Psoas muscle (tissue), 8 donors: Measurements from ENCODE around the gene CNN2. TPM values are rescaled to one million over a fixed set of nuclear protein-coding genes. Genes with fewer than 3 reads are reported as not detected.
A peak's percentile ranks its signal among the peaks of the same experiment; 100 is the strongest.

ENCODE experiments used
- ATAC-seq, 4 donors: fragments of 200-7000 bp; cut with Tn5 transposase; one replicate each; pipeline ENCODE4 v1.9.1; 2020; ENCODE audit warnings: moderate library complexity in 3 of 4, mild to moderate bottlenecking in 2 of 4
- DNase-seq, 2 donors: peaks; one replicate each; pipeline ENCODE4 v3.0.0-alpha.2; 2020
- H3K27ac ChIP-seq: fragments of 200-600 bp; one replicate; pipeline ENCODE4 v1.8.0; 2022
- H3K27me3 ChIP-seq, 3 donors: fragments of 200-600 bp in 1 of 3; one replicate each; pipeline versions ENCODE4 v1.6.1 to v1.8.0; 2013 to 2022; ENCODE audit warnings: low read length in 2 of 3, mild to moderate bottlenecking in 2 of 3, moderate library complexity in 1 of 3; ENCODE audit not compliant: insufficient read depth in 3 of 3
- H3K36me3 ChIP-seq, 2 donors: fragments of 200-600 bp in 1 of 2; one replicate each; pipeline versions ENCODE4 v1.6.1 to v1.8.0; 2013 to 2022; ENCODE audit warnings: low read depth in 1 of 2, mild to moderate bottlenecking in 1 of 2, moderate library complexity in 1 of 2; ENCODE audit not compliant: insufficient read depth in 1 of 2
- H3K4me1 ChIP-seq: fragments of 200-600 bp; one replicate; pipeline ENCODE4 v1.8.0; 2022
- H3K4me3 ChIP-seq: fragments of 200-600 bp; one replicate; pipeline ENCODE4 v1.8.0; 2022; ENCODE audit warnings: mild to moderate bottlenecking
- H3K9me3 ChIP-seq: fragments of 200-600 bp; one replicate; pipeline ENCODE4 v1.8.0; 2022
- CTCF ChIP-seq: fragments of 200-600 bp; IDR thresholded peaks from one replicate; pipeline ENCODE4 v1.8.0; 2022; ENCODE audit warnings: antibody characterized with exemption
- WGBS, 3 donors: extraction: QIAGEN DNeasy Blood & Tissue Kit; methylation state at CpG; one replicate each; pipeline versions ENCODE4 v1.1.6 to v1.1.7; 2013; 5-methylcytosine and 5-hydroxymethylcytosine counted together
- intact Hi-C, 2 donors: fragments of 100-400 bp; cut with DNase I; formaldehyde crosslinking; loops; one replicate each; pipeline versions ENCODE4 v1.11.0 to v1.14.2; 2022
- polyA plus RNA-seq, 3 donors: library from polyadenylated mRNA; stranded (reverse); fragments of 200-250 nt; gene quantifications; one replicate each; pipeline ENCODE4 v1.2.3, GENCODE V29; 2013
- total RNA-seq, 4 donors: library from RNA; stranded (reverse); fragmentation: NEBNext Ultra II Directional in 2 of 4; extraction: Animal tissue kit (Norgen Biotek cat#: 25700) in 2 of 4; gene quantifications; one replicate each; pipeline versions ENCODE4 v1.2.1 to v1.2.4, GENCODE V29; 2021 to 2023
- donor health status: healthy with polysubstance abuse.
- donor health status: DM: no; HTN: no; CAD: no; lungs with moderate emphysema.
- donor health status: Bipolar disorder and iron deficiency.
- donor health status: healthy.
- donor health status: DM: yes; HTN: yes; CAD: no.
- donor health status: DM: no; HTN: no; CAD: no.
- donor health status: DM: no; HTN: no; CAD: no.
- donor health status: DM: yes; HTN: yes; CAD: no.

CNN2 gene
- total and polyA plus RNA-seq, 7 donors = 1.7 to 9.5 (median 6.3) TPM

- Histone ChIP-seq H3K36me3 (peaks cover 3 to 28% of the 10 kb centered on the region in 2 donors), H3K9me3 (no peaks in the 10 kb centered on the region), H3K4me1 (no peaks in the 10 kb centered on the region), H3K4me3 (no peak overlapping the region), H3K27ac (no peak overlapping the region), H3K27me3 (peaks cover 0 to 5% (median 0%) of the 10 kb centered on the region in 3 donors)
- no peak for TF ChIP-seq CTCF
- ATAC-seq = no peak
- intact Hi-C loops = no loop called here
- no peak for DNase-seq
- 56 to 75% (median 61%) methylated on average over 8 of the region's 8 CpGs for WGBS, 3 donors
Measured at GRCh38 chr19:1085053-1085658, 58.7 kb downstream of the CNN2 start.

- peak in 1 of 2 donors; percentile 59 for DNase-seq
Measured at GRCh38 chr19:1085676-1086442, 59.5 kb downstream of the CNN2 start.

DNA sequence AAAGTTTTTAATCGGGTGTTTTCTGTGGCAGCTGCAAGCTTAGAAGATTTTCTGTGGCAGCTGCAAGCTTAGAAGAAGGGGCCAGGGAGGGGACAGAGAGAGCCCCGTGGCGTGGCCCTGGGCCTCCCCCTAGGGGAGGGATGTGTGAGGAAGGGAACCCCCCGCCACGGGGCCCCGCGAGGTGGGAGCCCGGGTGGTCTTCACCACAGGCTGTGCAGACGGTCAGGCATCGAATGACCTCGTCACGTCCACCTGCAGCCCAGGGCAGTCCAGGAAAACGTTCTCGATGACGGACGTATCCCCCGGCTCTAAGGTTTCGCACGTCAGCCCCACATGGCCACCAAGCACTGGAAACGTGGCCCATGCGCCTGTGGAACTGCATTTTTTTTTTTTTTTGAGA is 60.2 kb downstream of the CNN2 start:
- intact Hi-C loops = no loop called here
- H3K27me3 ChIP-seq = peaks cover 0 to 5% (median 0%) of the 10 kb centered on the region in 3 donors
- H3K9me3 ChIP-seq = no peaks in the 10 kb centered on the region
- WGBS, 3 donors = 54 to 68% (median 56%) methylated on average over 21 of the region's 21 CpGs
- H3K36me3 ChIP-seq = peaks cover 3 to 43% of the 10 kb centered on the region in 2 donors
- H3K4me3 ChIP-seq = no peak overlapping the region
- no peak overlapping the region for H3K27ac ChIP-seq
- ATAC-seq (no peak), DNase-seq (no peak)
- H3K4me1 ChIP-seq = no peaks in the 10 kb centered on the region
- TF ChIP-seq CTCF = no peak

More at GRCh38 chr19:1085676-1086442, 59.5 kb downstream of the CNN2 start:
- Histone ChIP-seq H3K9me3 (no peaks in the 10 kb centered on the region), H3K36me3 (peaks cover 3 to 35% of the 10 kb centered on the region in 2 donors), H3K27ac (no peak overlapping the region), H3K27me3 (peaks cover 0 to 5% (median 0%) of the 10 kb centered on the region in 3 donors), H3K4me3 (no peak overlapping the region), H3K4me1 (no peaks in the 10 kb centered on the region)
- WGBS, 3 donors = 35 to 47% (median 36%) methylated on average over 33 to 38 of the region's 38 CpGs
- ATAC-seq = no peak
- no peak for TF ChIP-seq CTCF
- intact Hi-C loops = no loop called here

DNA sequence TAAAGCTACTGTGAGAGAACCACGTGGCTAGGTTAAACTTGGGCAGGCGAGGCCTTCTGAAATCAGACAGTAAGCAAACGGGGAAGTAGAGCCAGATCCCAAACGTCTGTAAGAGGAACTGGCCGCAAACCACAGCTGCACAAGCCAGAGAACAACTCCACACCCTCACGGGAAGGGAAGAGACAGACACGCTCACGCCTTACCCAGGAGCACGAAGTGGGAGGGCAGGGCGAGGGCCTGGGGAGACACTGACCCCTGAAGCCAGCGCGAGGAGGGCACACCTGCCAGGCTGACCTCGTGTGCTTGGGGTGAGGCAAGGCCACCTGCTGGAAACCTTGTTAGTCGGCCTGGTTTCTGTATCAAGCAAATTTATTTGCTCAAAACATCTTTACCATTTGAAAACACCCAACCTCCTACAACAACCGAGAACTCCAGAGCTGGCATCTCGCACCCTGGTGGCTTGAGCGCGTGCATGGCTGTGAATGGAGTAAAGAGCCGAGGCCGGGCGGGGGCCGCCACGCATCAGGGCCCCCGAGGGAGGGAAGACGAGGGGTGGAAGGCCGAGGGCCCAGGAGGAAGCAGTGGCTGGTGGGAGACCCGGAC is 61.5 kb downstream of the CNN2 start:
- intact Hi-C loops = no loop called here
- TF ChIP-seq CTCF = no peak
- Histone ChIP-seq H3K36me3 (peaks cover 3 to 55% of the 10 kb centered on the region in 2 donors), H3K4me3 (no peak overlapping the region), H3K27ac (peak overlapping the region; percentile 41), H3K4me1 (no peaks in the 10 kb centered on the region), H3K27me3 (peaks cover 0 to under 1% (median 0%) of the 10 kb centered on the region in 3 donors), H3K9me3 (no peaks in the 10 kb centered on the region)
- 56 to 69% (median 67%) methylated on average over 27 of the region's 27 CpGs for WGBS, 3 donors
- DNase-seq (peak in 1 of 2 donors; percentile 78), ATAC-seq (peak in 3 of 4 donors; percentile 18 to 37 (median 23))
